H1 (cell line): ENCODE measurements around the gene MIPOL1. TPM values are rescaled to one million over a fixed set of nuclear protein-coding genes. Genes with fewer than 3 reads are reported as not detected.

Experiments
- CTCF ChIA-PET: fragments of 300-600 bp; sonication (Branson Sonifier 250); formaldehyde crosslinking; loops from one replicate; lab custom pipeline; 2021; ENCODE audit not compliant: partially characterized antibody; lab: Charles Lee
- POLR2A ChIA-PET: fragments of 300-600 bp; sonication (Branson Sonifier 250); formaldehyde crosslinking; loops from one replicate; lab custom pipeline; 2021; ENCODE audit warnings: inconsistent platforms; ENCODE audit not compliant: partially characterized antibody; lab: Charles Lee
- DNase-seq, 2 experiments: peaks; one replicate each; pipeline versions ENCODE4 v3.0.0 to v3.0.0-alpha.2; 2010 to 2022; ENCODE audit warnings: low spot score in 2 of 2, low read depth in 1 of 2, mixed read lengths in 1 of 2
- FAIRE-seq: peaks from 2 replicates; lab custom pipeline; 2011; peaks lifted over from hg19 to GRCh38; lab: Jason Lieb, UNC
- H2AFZ ChIP-seq: 2 replicates; pipeline ENCODE4 v1.8.1; 2012; ENCODE audit warnings: low read length, inconsistent platforms
- H2AK5ac ChIP-seq: 2 replicates; pipeline ENCODE4 v1.6.1; 2013; ENCODE audit warnings: low read depth, low read length
- H2BK120ac ChIP-seq: replicated peaks from 2 replicates; pipeline ENCODE3; 2013; ENCODE audit warnings: low read depth, low read length, inconsistent platforms
- H2BK12ac ChIP-seq: 2 replicates; pipeline ENCODE4 v1.6.1; 2013; ENCODE audit warnings: low read depth, low read length
- H2BK15ac ChIP-seq: 2 replicates; pipeline ENCODE4 v1.6.1; 2013; ENCODE audit warnings: low read length
- H2BK20ac ChIP-seq: 2 replicates; pipeline ENCODE4 v1.6.1; 2013; ENCODE audit warnings: low read length
- H2BK5ac ChIP-seq: 2 replicates; pipeline ENCODE4 v1.6.1; 2013; ENCODE audit warnings: low read depth, low read length
- H3K14ac ChIP-seq: 2 replicates; pipeline ENCODE4 v1.6.1; 2013; ENCODE audit warnings: inconsistent platforms; ENCODE audit not compliant: insufficient read length
- H3K18ac ChIP-seq: 2 replicates; pipeline ENCODE4 v1.6.1; 2013; ENCODE audit warnings: low read length; ENCODE audit errors: extremely low read depth
- H3K23ac ChIP-seq: 2 replicates; pipeline ENCODE4 v1.6.1; 2013; ENCODE audit warnings: inconsistent platforms; ENCODE audit not compliant: insufficient read length
- H3K23me2 ChIP-seq: 2 replicates; pipeline ENCODE4 v1.6.1; 2013; ENCODE audit warnings: low read depth, low read length
- H3K27ac ChIP-seq: 2 replicates; pipeline ENCODE4 v1.6.1; 2011; ENCODE audit warnings: low read depth, low read length, inconsistent platforms
- H3K27me3 ChIP-seq, 4 experiments: replicated peaks in 1 of 4; 1 replicate in 1 of 4; 2 replicates in 3 of 4; pipeline versions ENCODE4 v1.6.1 to v1.8.1; 2011 to 2013; ENCODE audit warnings: low read length in 3 of 4, mild to moderate bottlenecking in 3 of 4, inconsistent platforms in 2 of 4, mixed read lengths in 2 of 4, moderate library complexity in 1 of 4; ENCODE audit not compliant: control insufficient read depth in 3 of 4, insufficient read depth in 3 of 4; ENCODE audit errors: extremely low read depth in 1 of 4
- H3K36me3 ChIP-seq, 4 experiments: 2 replicates each; pipeline versions ENCODE4 v1.6.1 to v1.8.1; 2011 to 2013; ENCODE audit warnings: mild to moderate bottlenecking in 4 of 4, low read length in 3 of 4, moderate library complexity in 2 of 4, control low read depth in 1 of 4, inconsistent platforms in 1 of 4; ENCODE audit not compliant: insufficient read depth in 4 of 4, control insufficient read depth in 2 of 4
- H3K4ac ChIP-seq: replicated peaks from 2 replicates; pipeline ENCODE3; 2013; ENCODE audit warnings: low read length, low read depth, mixed read lengths, inconsistent platforms; ENCODE audit not compliant: insufficient read length
- H3K4me1 ChIP-seq, 4 experiments: replicated peaks in 1 of 4; 1 replicate in 1 of 4; 2 replicates in 3 of 4; pipeline versions ENCODE4 v1.6.1 to v1.8.1; 2011 to 2013; ENCODE audit warnings: low read length in 3 of 4, inconsistent platforms in 2 of 4, mixed read lengths in 1 of 4; ENCODE audit not compliant: insufficient read depth in 4 of 4, control insufficient read depth in 3 of 4
- H3K4me2 ChIP-seq, 2 experiments: 2 replicates each; pipeline versions ENCODE4 v1.6.1 to v1.8.1; 2011 to 2013; ENCODE audit warnings: low read depth in 2 of 2, low read length in 2 of 2, control low read depth in 1 of 2, inconsistent platforms in 1 of 2, mild to moderate bottlenecking in 1 of 2; ENCODE audit not compliant: insufficient read depth in 1 of 2
- H3K4me3 ChIP-seq, 4 experiments: fragments of 200-600, 300-600 bp in 1 of 4; sonication (generic), shearing (Covaris generic), sonication (Bioruptor Twin) in 1 of 4; 2 replicates each; pipeline versions ENCODE4 v1.5.1 to v1.8.1; 2011 to 2016; ENCODE audit warnings: low read length in 4 of 4, low read depth in 3 of 4, control low read depth in 2 of 4, inconsistent platforms in 2 of 4, mild to moderate bottlenecking in 2 of 4, mixed read lengths in 1 of 4, moderate library complexity in 1 of 4; ENCODE audit not compliant: insufficient read depth in 2 of 4; ENCODE audit errors: extremely low read depth in 1 of 4
- H3K56ac ChIP-seq: replicated peaks from 2 replicates; pipeline ENCODE3; 2013; ENCODE audit warnings: low read depth, mild to moderate bottlenecking, mixed read lengths, low read length, inconsistent platforms; ENCODE audit not compliant: insufficient read length
- H3K79me1 ChIP-seq: 2 replicates; pipeline ENCODE4 v1.6.1; 2013; ENCODE audit warnings: low read depth, low read length, control low read depth
- H3K79me2 ChIP-seq, 2 experiments: 2 replicates each; pipeline versions ENCODE4 v1.6.1 to v1.8.1; 2012 to 2013; ENCODE audit warnings: low read length in 2 of 2, mild to moderate bottlenecking in 2 of 2, inconsistent platforms in 1 of 2; ENCODE audit not compliant: insufficient read depth in 2 of 2, control insufficient read depth in 1 of 2
- H3K9ac ChIP-seq, 4 experiments: replicated peaks in 1 of 4; 1 replicate in 1 of 4; 2 replicates in 3 of 4; pipeline versions ENCODE4 v1.6.1 to v1.8.1; 2011 to 2013; ENCODE audit warnings: low read depth in 3 of 4, low read length in 3 of 4, control low read depth in 2 of 4, mild to moderate bottlenecking in 2 of 4, moderate library complexity in 2 of 4, inconsistent platforms in 1 of 4; ENCODE audit errors: extremely low read depth in 1 of 4
- H3K9me3 ChIP-seq, 2 experiments: 2 replicates each; pipeline versions ENCODE4 v1.6.1 to v1.8.1; 2012 to 2013; ENCODE audit warnings: mild to moderate bottlenecking in 2 of 2, moderate library complexity in 2 of 2, control low read depth in 1 of 2, inconsistent platforms in 1 of 2, low read depth in 1 of 2, low read length in 1 of 2, mixed read lengths in 1 of 2; ENCODE audit not compliant: insufficient read depth in 2 of 2
- H4K20me1 ChIP-seq, 2 experiments: replicated peaks in 1 of 2; 2 replicates each; pipeline versions ENCODE3 to v1.8.1; 2011 to 2013; ENCODE audit warnings: inconsistent platforms in 2 of 2, low read length in 2 of 2, mild to moderate bottlenecking in 1 of 2; ENCODE audit not compliant: insufficient read depth in 2 of 2, control insufficient read depth in 1 of 2
- H4K5ac ChIP-seq: 2 replicates; pipeline ENCODE4 v1.6.1; 2013; ENCODE audit warnings: low read length, low read depth, mixed read lengths, inconsistent platforms; ENCODE audit not compliant: insufficient read length
- H4K8ac ChIP-seq: 2 replicates; pipeline ENCODE4 v1.8.0; 2013; ENCODE audit warnings: mild to moderate bottlenecking, moderate library complexity, low read length, inconsistent platforms; ENCODE audit not compliant: insufficient read depth; ENCODE audit errors: extremely low read depth
- H4K91ac ChIP-seq: replicated peaks from 2 replicates; pipeline ENCODE3; 2013; ENCODE audit warnings: low read length, mixed read lengths, inconsistent platforms; ENCODE audit not compliant: insufficient read length
- WGBS, 2 experiments: shearing (Covaris generic) in 1 of 2; methylation state at CpG; one replicate each; pipeline versions ENCODE4 v1.1.6 to v1.1.7; 2013 to 2015; ENCODE audit warnings: low lambda C conversion rate in 2 of 2, mixed read lengths in 2 of 2, inconsistent platforms in 1 of 2, low coverage in 1 of 2, missing lambda C conversion rate in 1 of 2; ENCODE audit not compliant: insufficient replicate concordance in 2 of 2, insufficient coverage in 1 of 2, insufficient read length in 1 of 2; ENCODE audit errors: extremely low coverage in 1 of 2, missing lambda C conversion rate in 1 of 2; 5-methylcytosine and 5-hydroxymethylcytosine counted together
- polyA plus RNA-seq, 7 experiments: library from polyadenylated mRNA; depleted of rRNA in 3 of 7; stranded (reverse) in 5 of 7; unstranded in 2 of 7; fragments of >200 nt in 5 of 7; fragments of 200-250 nt in 2 of 7; gene quantifications; 1 replicate in 5 of 7; 2 replicates in 1 of 7; 4 replicates in 1 of 7; pipeline versions ENCODE4 v1.2.1 to v1.2.3, GENCODE V29; 2011 to 2013; ENCODE audit warnings: missing spikeins in 2 of 7, mixed read lengths in 2 of 7
- total RNA-seq: library from RNA; stranded (reverse); fragmentation: NEBNext Ultra II Directional; extraction: Animal tissue kit (Norgen Biotek cat#: 25700); gene quantifications from 2 replicates; pipeline ENCODE4 v1.2.1, GENCODE V29; 2021

MIPOL1 gene
- total and polyA plus RNA-seq, 2 of the 8 experiments (the other 6 are each of a cell fraction or from before 2014, with no cell fraction given), result 2.8 to 23.9 TPM

DNA sequence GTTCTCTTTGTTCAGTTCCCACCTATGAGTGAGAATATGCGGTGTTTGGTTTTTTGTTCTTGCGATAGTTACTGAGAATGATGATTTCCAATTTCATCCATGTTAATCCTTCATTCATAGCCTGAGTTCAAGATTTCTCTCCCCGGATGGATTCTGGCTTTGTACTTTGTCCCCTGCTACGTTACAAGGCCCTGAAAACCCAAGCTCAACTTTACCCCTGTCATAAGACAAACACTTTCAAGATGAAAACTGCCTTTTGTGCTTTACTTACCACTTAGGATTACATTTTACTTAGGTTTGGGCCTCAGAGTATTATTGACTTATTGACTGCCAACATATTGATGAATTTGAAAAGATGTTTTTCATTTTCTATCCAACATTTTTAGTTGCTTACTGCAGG lies 361.0 kb downstream of the MIPOL1 start:
- ChIA-PET POLR2A (no interaction called here), CTCF (interaction anchor here (0.9 to 1.8 kb wide), 4 partner anchors 18 to 409 kb away, joined by 3 to 6 read pairs (median 3); no protein-coding TSS in a partner anchor)
- H4K5ac ChIP-seq, result no peak overlapping the region
- H3K9ac ChIP-seq, result no peak overlapping the region
- no peak overlapping the region for H2BK120ac ChIP-seq
- no peak overlapping the region for H4K91ac ChIP-seq
- no peak overlapping the region for H2BK5ac ChIP-seq
- H2BK12ac ChIP-seq, result no peak overlapping the region
- H3K23me2 ChIP-seq, result no peaks in the 10 kb centered on the region
- 94% methylated on average over 4 of the region's 4 CpGs; no CpG with 5 or more reads in 1 of the 2 experiments for WGBS, 2 experiments
- H3K56ac ChIP-seq, result no peak overlapping the region
- H3K9me3 ChIP-seq, result peaks cover 2 to 15% of the 10 kb centered on the region in 2 experiments; a peak in 2 of 4 replicates
- no peak overlapping the region for H3K4me2 ChIP-seq
- no peak overlapping the region for H2AFZ ChIP-seq
- H3K79me2 ChIP-seq, result no peaks in the 10 kb centered on the region
- FAIRE-seq (no peak), DNase-seq (no peak)
- H3K36me3 ChIP-seq, result no peaks in the 10 kb centered on the region; a peak in 1 of 8 replicates
- H4K8ac ChIP-seq, result no peak overlapping the region
- H3K27ac ChIP-seq, result no peak overlapping the region
- H3K14ac ChIP-seq, result no peak overlapping the region
- no peak overlapping the region for H3K18ac ChIP-seq
- no peak overlapping the region for H3K4ac ChIP-seq
- no peak overlapping the region for H2AK5ac ChIP-seq
- no peak overlapping the region for H3K4me3 ChIP-seq
- no peaks in the 10 kb centered on the region for H3K4me1 ChIP-seq
- H2BK20ac ChIP-seq, result no peak overlapping the region
- no peaks in the 10 kb centered on the region for H3K79me1 ChIP-seq
- H3K27me3 ChIP-seq, result no peaks in the 10 kb centered on the region
- no peak overlapping the region for H2BK15ac ChIP-seq
- H3K23ac ChIP-seq, result no peak overlapping the region
- H4K20me1 ChIP-seq, result no peaks in the 10 kb centered on the region
